Thoracic aorta (tissue), 2 donors: ENCODE results near the gene TNIP1. TPM values are rescaled to one million over a fixed set of nuclear protein-coding genes. Genes with fewer than 3 reads are reported as not detected.
A peak's percentile ranks its signal among the peaks of the same experiment; 100 is the strongest.

Experiments
- ATAC-seq: fragments of 150-250 bp; one replicate; pipeline ENCODE4 v1.8.0; 2017; ENCODE audit warnings: low read depth; ENCODE audit not compliant: insufficient number of reproducible peaks, low FRiP score
- DNase-seq: peaks from one replicate; pipeline ENCODE4 v3.0.0-alpha.2; 2020; ENCODE audit warnings: low spot score
- H3K27ac ChIP-seq, 2 donors: fragments of 200-600 bp; sonication (generic); 1 replicate in 1 of 2; 2 replicates in 1 of 2; pipeline ENCODE4 v1.5.1; 2016; ENCODE audit warnings: mild to moderate bottlenecking in 2 of 2, moderate library complexity in 2 of 2
- H3K27me3 ChIP-seq: fragments of 200-600 bp; sonication (generic); replicated peaks from 2 replicates; pipeline ENCODE4 v1.6.0; 2016; ENCODE audit warnings: mild to moderate bottlenecking; ENCODE audit not compliant: insufficient read depth
- H3K36me3 ChIP-seq: fragments of 200-600 bp; sonication (generic); one replicate; pipeline ENCODE4 v1.5.1; 2016
- H3K4me1 ChIP-seq, 2 donors: fragments of 200-600 bp; sonication (generic); 1 replicate in 1 of 2; 2 replicates in 1 of 2; pipeline versions ENCODE4 v1.5.1 to v1.6.0; 2016; ENCODE audit warnings: low read depth in 2 of 2, mild to moderate bottlenecking in 1 of 2; ENCODE audit not compliant: control insufficient read depth in 1 of 2
- H3K4me3 ChIP-seq: fragments of 200-600 bp; sonication (generic); 2 replicates; pipeline ENCODE4 v1.5.1; 2016; ENCODE audit warnings: mild to moderate bottlenecking
- H3K9me3 ChIP-seq: fragments of 200-600 bp; sonication (generic); 2 replicates; pipeline ENCODE4 v1.5.1; 2016
- CTCF ChIP-seq: fragments of 200-600 bp; sonication (generic); IDR thresholded peaks from one replicate; pipeline ENCODE4 v1.5.1; 2019; ENCODE audit warnings: antibody characterized with exemption
- total RNA-seq, 2 donors: library from RNA; depleted of rRNA; stranded (reverse); fragments of >200 nt; gene quantifications; one replicate each; pipeline versions ENCODE4 v1.1.0 to v1.2.3, GENCODE V29; 2016

The TNIP1 gene
- total RNA-seq, 2 donors from 2014 or later: 77.4 to 103 TPM

- DNase-seq: no peak
- Histone ChIP-seq H3K9me3 (no peaks in the 10 kb centered on the region), H3K36me3 (peaks cover 49% of the 10 kb centered on the region), H3K4me1 (peaks cover 13 to 24% of the 10 kb centered on the region in 2 donors), H3K4me3 (no peak overlapping the region), H3K27me3 (no peaks in the 10 kb centered on the region), H3K27ac (peak overlapping the region in 1 of 2 donors; percentile 67)
- TF ChIP-seq CTCF: no peak
- ATAC-seq: no peak
Measured at GRCh38 chr5:151039665-151040064, 41.2 kb downstream of the TNIP1 start.

- Histone ChIP-seq H3K4me1 (peaks cover 13 to 24% of the 10 kb centered on the region in 2 donors), H3K27ac (peak overlapping the region; percentile 37 to 67), H3K9me3 (no peaks in the 10 kb centered on the region), H3K36me3 (peaks cover 57% of the 10 kb centered on the region), H3K27me3 (no peaks in the 10 kb centered on the region), H3K4me3 (no peak overlapping the region)
- DNase-seq (no peak), ATAC-seq (no peak)
- no peak for TF ChIP-seq CTCF
Measured at GRCh38 chr5:151038801-151039238, 42.0 kb downstream of the TNIP1 start.

- H3K27ac ChIP-seq: peak overlapping the region; percentile 37 to 67
- no peaks in the 10 kb centered on the region for H3K27me3 ChIP-seq
- TF ChIP-seq CTCF: no peak
- DNase-seq (no peak), ATAC-seq (peak; percentile 16)
- H3K4me1 ChIP-seq: peaks cover 13 to 24% of the 10 kb centered on the region in 2 donors
- H3K4me3 ChIP-seq: no peak overlapping the region
- peaks cover 61% of the 10 kb centered on the region for H3K36me3 ChIP-seq
- no peaks in the 10 kb centered on the region for H3K9me3 ChIP-seq
Measured at GRCh38 chr5:151038412-151038745, 42.5 kb downstream of the TNIP1 start.

GRCh38 chr5:151037561-151038411 lies 43.0 kb downstream of the TNIP1 start:
- Histone ChIP-seq H3K9me3 (no peaks in the 10 kb centered on the region), H3K4me1 (peaks cover 13 to 24% of the 10 kb centered on the region in 2 donors), H3K36me3 (peaks cover 59% of the 10 kb centered on the region), H3K27me3 (no peaks in the 10 kb centered on the region), H3K4me3 (no peak overlapping the region), H3K27ac (peak overlapping the region; percentile 37 to 67)
- DNase-seq (no peak), ATAC-seq (peak; percentile 48)
- no peak for TF ChIP-seq CTCF

- ATAC-seq: no peak
- Histone ChIP-seq H3K36me3 (peaks cover 59% of the 10 kb centered on the region), H3K9me3 (no peaks in the 10 kb centered on the region), H3K4me3 (no peak overlapping the region), H3K27me3 (no peaks in the 10 kb centered on the region), H3K27ac (no peak overlapping the region), H3K4me1 (peaks cover 13 to 24% of the 10 kb centered on the region in 2 donors)
- no peak for DNase-seq
- TF ChIP-seq CTCF: no peak
Measured at GRCh38 chr5:151036556-151036955, 44.3 kb downstream of the TNIP1 start.
